Measurements from ENCODE around the gene HAPLN2.
"Not testable (repeated sequence)": the region's sequence is repeated elsewhere in the genome, so short reads cannot be mapped to it uniquely, and the experiment has no call there.

HAPLN2 gene

GRCh38 chr1:156626079-156626438 lies 6.8 kb downstream of the HAPLN2 start:
- no peak overlapping the region for H3K27ac ChIP-seq
- peaks cover 15% of the 10 kb centered on the region for H3K27me3 ChIP-seq (ENCODE audit: insufficient read depth, low read depth, severe bottlenecking)
- no peaks in the 10 kb centered on the region for H3K9me3 ChIP-seq (ENCODE audit: severe bottlenecking)
- TF ChIP-seq CTCF (IDR thresholded peaks at IDR 0.05; ENCODE audit: low read depth, low read length): no peak
- H3K36me3 ChIP-seq: no peaks in the 10 kb centered on the region
- DNase-seq: no peak
- no peak overlapping the region for H3K4me3 ChIP-seq (ENCODE audit: low read depth, low read length)

GRCh38 chr1:156627313-156627880 lies 8.2 kb downstream of the HAPLN2 start:
- H3K4me3 ChIP-seq (ENCODE audit: low read depth, low read length): no peak overlapping the region
- H3K27ac ChIP-seq: no peak overlapping the region
- peak; percentile 83 for DNase-seq
- H3K36me3 ChIP-seq: no peaks in the 10 kb centered on the region
- H3K9me3 ChIP-seq (ENCODE audit: severe bottlenecking): no peaks in the 10 kb centered on the region
- TF ChIP-seq CTCF (IDR thresholded peaks at IDR 0.05; ENCODE audit: low read depth, low read length): peak; percentile 88
- H3K27me3 ChIP-seq (ENCODE audit: insufficient read depth, low read depth, severe bottlenecking): peaks cover 15% of the 10 kb centered on the region

GRCh38 chr1:156629823-156630449 lies 10.7 kb downstream of the HAPLN2 start:
- H3K36me3 ChIP-seq: no peaks in the 10 kb centered on the region
- peaks cover 7% of the 10 kb centered on the region for H3K27me3 ChIP-seq (ENCODE audit: insufficient read depth, low read depth, severe bottlenecking)
- no peak for TF ChIP-seq CTCF (IDR thresholded peaks at IDR 0.05; ENCODE audit: low read depth, low read length)
- H3K9me3 ChIP-seq (ENCODE audit: severe bottlenecking): no peaks in the 10 kb centered on the region
- H3K27ac ChIP-seq: no peak overlapping the region
- DNase-seq: no peak
- H3K4me3 ChIP-seq (ENCODE audit: low read depth, low read length): no peak overlapping the region

- H3K27ac ChIP-seq; H3K27me3 ChIP-seq (ENCODE audit: insufficient read depth, low read depth, severe bottlenecking); H3K36me3 ChIP-seq; H3K9me3 ChIP-seq (ENCODE audit: severe bottlenecking); H3K4me3 ChIP-seq (ENCODE audit: low read depth, low read length); DNase-seq: not testable (repeated sequence)
Measured at GRCh38 chr1:156631152-156631551, 11.9 kb downstream of the HAPLN2 start.

GRCh38 chr1:156632355-156632754 lies 13.1 kb downstream of the HAPLN2 start:
- no peaks in the 10 kb centered on the region for H3K9me3 ChIP-seq (ENCODE audit: severe bottlenecking)
- DNase-seq: no peak
- no peak for TF ChIP-seq CTCF (IDR thresholded peaks at IDR 0.05; ENCODE audit: low read depth, low read length)
- H3K4me3 ChIP-seq (ENCODE audit: low read depth, low read length): no peak overlapping the region
- H3K36me3 ChIP-seq: no peaks in the 10 kb centered on the region
- H3K27ac ChIP-seq: no peak overlapping the region
- no peaks in the 10 kb centered on the region for H3K27me3 ChIP-seq (ENCODE audit: insufficient read depth, low read depth, severe bottlenecking)

- no peak overlapping the region for H3K4me3 ChIP-seq (ENCODE audit: low read depth, low read length)
- no peak for DNase-seq
- no peaks in the 10 kb centered on the region for H3K9me3 ChIP-seq (ENCODE audit: severe bottlenecking)
- peaks cover 5% of the 10 kb centered on the region for H3K27me3 ChIP-seq (ENCODE audit: insufficient read depth, low read depth, severe bottlenecking)
- no peak for TF ChIP-seq CTCF (IDR thresholded peaks at IDR 0.05; ENCODE audit: low read depth, low read length)
- no peaks in the 10 kb centered on the region for H3K36me3 ChIP-seq
- no peak overlapping the region for H3K27ac ChIP-seq
Measured at GRCh38 chr1:156638189-156638985, 19.2 kb downstream of the HAPLN2 start.

All from WERI-Rb-1 (cell line).